Lung (tissue), 12 donors: ENCODE measurements around the gene NRG2. TPM values are rescaled to one million over a fixed set of nuclear protein-coding genes. Genes with fewer than 3 reads are reported as not detected.

Experiments used
- ATAC-seq: fragments of 200-7000 bp; cut with Tn5 transposase; one replicate; pipeline ENCODE4 v1.9.1; 2020; ENCODE audit warnings: moderate number of reproducible peaks; ENCODE audit not compliant: insufficient read depth, low FRiP score
- DNase-seq, 3 donors: peaks; one replicate each; pipeline ENCODE4 v3.0.0-alpha.2; 2013 to 2017
- H3K27ac ChIP-seq, 2 donors: one replicate each; pipeline ENCODE4 v1.5.1; 2013; ENCODE audit warnings: mild to moderate bottlenecking in 2 of 2, moderate library complexity in 2 of 2, control low read depth in 1 of 2, inconsistent platforms in 1 of 2, low read depth in 1 of 2, low read length in 1 of 2
- H3K27me3 ChIP-seq, 3 donors: one replicate each; pipeline ENCODE4 v1.5.1; 2013; ENCODE audit warnings: low read length in 2 of 3; ENCODE audit not compliant: control insufficient read depth in 3 of 3, insufficient read depth in 3 of 3
- H3K36me3 ChIP-seq, 4 donors: one replicate each; pipeline ENCODE4 v1.5.1; 2013; ENCODE audit warnings: low read length in 4 of 4, mild to moderate bottlenecking in 1 of 4, moderate library complexity in 1 of 4; ENCODE audit not compliant: control insufficient read depth in 4 of 4, insufficient read depth in 4 of 4
- H3K4me1 ChIP-seq, 5 donors: one replicate each; pipeline ENCODE4 v1.5.1; 2013; ENCODE audit warnings: low read length in 5 of 5, mild to moderate bottlenecking in 2 of 5, moderate library complexity in 1 of 5; ENCODE audit not compliant: control insufficient read depth in 5 of 5, insufficient read depth in 5 of 5
- H3K4me3 ChIP-seq: one replicate; pipeline ENCODE4 v1.5.1; 2013; ENCODE audit warnings: mild to moderate bottlenecking, control low read depth, moderate library complexity
- H3K9ac ChIP-seq, 2 donors: one replicate each; pipeline ENCODE4 v1.5.1; 2013; ENCODE audit warnings: low read length in 2 of 2, control low read depth in 1 of 2; ENCODE audit not compliant: insufficient read depth in 1 of 2
- H3K9me3 ChIP-seq, 4 donors: one replicate each; pipeline ENCODE4 v1.5.1; 2013; ENCODE audit warnings: low read length in 3 of 4, mild to moderate bottlenecking in 1 of 4, moderate library complexity in 1 of 4; ENCODE audit not compliant: control insufficient read depth in 4 of 4, insufficient read depth in 3 of 4
- CTCF ChIP-seq: IDR thresholded peaks from 2 replicates; pipeline ENCODE4 v1.5.1; 2012; ENCODE audit warnings: mild to moderate bottlenecking; ENCODE audit errors: control extremely low read depth, extremely low read depth
- WGBS, 2 donors: extraction: QIAGEN DNeasy Blood & Tissue Kit; methylation state at CpG; one replicate each; pipeline ENCODE4 v1.1.7; 2013; 5-methylcytosine and 5-hydroxymethylcytosine counted together
- polyA plus RNA-seq, 2 donors: library from polyadenylated mRNA; stranded (reverse); fragments of 200-250 nt; gene quantifications; one replicate each; pipeline ENCODE4 v1.2.1, GENCODE V29; 2013
- total RNA-seq, 2 donors: library from RNA; depleted of rRNA in 1 of 2; stranded (reverse); fragments of >200 nt in 1 of 2; gene quantifications; one replicate each; pipeline ENCODE4 v1.2.1, GENCODE V29; 2014 to 2021
- donor health status: control.
- donor health status: control.
- donor health status: Bipolar disorder and iron deficiency.
- donor health status: healthy.
- donor health status: DM: yes; HTN: yes; CAD: no.

Gene NRG2
- total and polyA plus RNA-seq, 4 donors = 0.41 to 3.0 (median 1.0) TPM

- DNase-seq (no peak), ATAC-seq (no peak)
- peaks cover 0 to 58% (median 30%) of the 10 kb centered on the region in 5 donors for H3K4me1 ChIP-seq
- H3K9ac ChIP-seq = no peak overlapping the region
- no peaks in the 10 kb centered on the region for H3K9me3 ChIP-seq
- peaks cover 0 to 25% (median 9%) of the 10 kb centered on the region in 4 donors for H3K36me3 ChIP-seq
- no peaks in the 10 kb centered on the region for H3K27me3 ChIP-seq
- H3K27ac ChIP-seq = no peak overlapping the region
- 88 to 100% methylated on average over 3 of the region's 3 CpGs for WGBS, 2 donors
- no peak overlapping the region for H3K4me3 ChIP-seq
- no peak for TF ChIP-seq CTCF
Measured at GRCh38 chr5:139878093-139878492, 165.0 kb downstream of the NRG2 start.

DNA sequence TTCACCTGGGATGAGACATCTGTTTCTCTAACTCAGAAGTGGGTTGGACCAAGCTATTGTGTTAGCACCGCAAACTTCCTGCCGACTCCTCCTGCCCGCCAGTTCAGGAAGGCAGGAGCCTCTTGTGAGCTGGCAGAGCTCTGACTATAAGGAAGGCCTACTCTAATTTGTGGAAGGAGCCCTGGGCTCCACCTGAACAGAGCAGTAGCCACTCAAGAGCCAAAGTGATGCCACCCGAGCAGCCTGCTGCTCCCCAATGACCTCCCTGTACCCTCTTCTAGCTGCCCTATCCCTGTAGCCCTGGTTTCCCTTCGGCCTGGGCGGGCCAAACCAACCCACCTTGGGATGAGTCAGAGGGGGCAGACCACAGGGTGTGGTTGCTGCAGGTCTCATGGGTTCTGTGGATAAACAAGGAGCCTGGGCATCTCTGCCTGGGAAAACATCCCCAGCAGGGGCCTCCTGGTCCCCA is 165.9 kb downstream of the NRG2 start:
- H3K9ac ChIP-seq = no peak overlapping the region
- H3K36me3 ChIP-seq = peaks cover 0 to 25% (median 9%) of the 10 kb centered on the region in 4 donors
- no peak for TF ChIP-seq CTCF
- no peak overlapping the region for H3K4me3 ChIP-seq
- ATAC-seq (no peak), DNase-seq (no peak)
- no peaks in the 10 kb centered on the region for H3K9me3 ChIP-seq
- H3K27ac ChIP-seq = no peak overlapping the region
- peaks cover 0 to 58% (median 29%) of the 10 kb centered on the region in 5 donors for H3K4me1 ChIP-seq
- WGBS, 2 donors = 49 to 65% methylated on average over 5 to 6 of the region's 6 CpGs
- no peaks in the 10 kb centered on the region for H3K27me3 ChIP-seq

DNA sequence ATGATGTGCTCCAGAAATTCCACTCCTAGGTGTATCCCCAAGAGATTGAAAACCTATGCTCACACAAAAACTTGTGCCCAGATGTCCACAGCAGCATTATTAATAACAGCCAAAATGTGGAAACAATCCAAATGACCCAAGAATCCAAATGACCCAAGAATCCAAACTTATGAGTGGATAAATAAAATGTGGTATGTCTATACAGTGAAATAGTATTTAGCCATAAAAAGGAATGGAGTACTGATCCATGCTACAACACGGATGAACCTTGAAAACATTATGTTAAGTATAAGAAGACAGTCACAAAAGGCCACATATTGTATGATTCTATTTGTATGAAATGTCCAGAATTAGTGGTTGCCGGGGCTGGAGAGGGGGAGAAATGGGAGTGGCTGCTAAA is 167.1 kb downstream of the NRG2 start:
- Histone ChIP-seq H3K36me3 (peaks cover 0 to 25% (median 12%) of the 10 kb centered on the region in 4 donors), H3K9ac (no peak overlapping the region), H3K4me1 (peaks cover 0 to 48% (median 25%) of the 10 kb centered on the region in 5 donors), H3K4me3 (no peak overlapping the region), H3K27ac (no peak overlapping the region), H3K27me3 (no peaks in the 10 kb centered on the region), H3K9me3 (no peaks in the 10 kb centered on the region)
- no peak for TF ChIP-seq CTCF
- no peak for DNase-seq
- WGBS, 2 donors = 79 to 94% methylated on average over 2 of the region's 2 CpGs
- ATAC-seq = no peak
